Right cardiac atrium (tissue), 5 donors: Measurements from ENCODE around the gene FBXW4. TPM values are rescaled to one million over a fixed set of nuclear protein-coding genes. Genes with fewer than 3 reads are reported as not detected.

ENCODE experiments used
- ATAC-seq, 2 donors: fragments of 200-7000 bp; cut with Tn5 transposase; one replicate each; pipeline versions ENCODE4 v1.8.0 to v1.9.1; 2020; ENCODE audit warnings: moderate library complexity in 2 of 2, mild to moderate bottlenecking in 1 of 2
- DNase-seq, 3 donors: peaks; one replicate each; pipeline ENCODE4 v3.0.0-alpha.2; 2020
- H3K27ac ChIP-seq: one replicate; pipeline ENCODE4 v1.5.1; 2013; ENCODE audit warnings: mild to moderate bottlenecking, low read length, control low read depth, moderate library complexity
- H3K27me3 ChIP-seq: one replicate; pipeline ENCODE4 v1.6.1; 2013; ENCODE audit not compliant: control insufficient read depth, insufficient read depth
- H3K4me1 ChIP-seq: one replicate; pipeline ENCODE4 v1.6.1; 2013; ENCODE audit warnings: low read length; ENCODE audit not compliant: control insufficient read depth, insufficient read depth
- H3K4me3 ChIP-seq: one replicate; pipeline ENCODE4 v1.5.1; 2013; ENCODE audit warnings: low read length, control low read depth
- H3K9me3 ChIP-seq: one replicate; pipeline ENCODE4 v1.6.1; 2013; ENCODE audit warnings: low read length; ENCODE audit not compliant: control insufficient read depth
- WGBS: extraction: QIAGEN DNeasy Blood & Tissue Kit; methylation state at CpG from one replicate; pipeline ENCODE4 v1.1.7; 2013; 5-methylcytosine and 5-hydroxymethylcytosine counted together
- intact Hi-C, 4 donors: fragments of 100-400 bp; cut with DNase I; formaldehyde crosslinking; loops; one replicate each; pipeline versions ENCODE4 v1.11.0 to v1.14.0; 2022 to 2023
- polyA plus RNA-seq: library from polyadenylated mRNA; stranded (reverse); fragments of 200-250 nt; gene quantifications from one replicate; pipeline ENCODE4 v1.2.3, GENCODE V29; 2013
- total RNA-seq, 4 donors: library from RNA; stranded (reverse); fragmentation: NEBNext Ultra II Directional; extraction: Animal tissue kit (Norgen Biotek cat#: 25700); gene quantifications; one replicate each; pipeline ENCODE4 v1.2.1, GENCODE V29; 2021
- donor health status: healthy with polysubstance abuse.
- donor health status: DM: no; HTN: yes; CAD: no.
- donor health status: DM: no; HTN: no; CAD: no.
- donor health status: DM: no; HTN: yes; CAD: no; lungs with severe emphysema.
- donor health status: DM: yes; HTN: yes; CAD: no.

Gene FBXW4
- total and polyA plus RNA-seq, 5 donors: 81.8 to 144 (median 121) TPM

- H3K4me3 ChIP-seq: no peak overlapping the region
- WGBS: 92% methylated on average over 6 of the region's 6 CpGs
- H3K27ac ChIP-seq: no peak overlapping the region
- no peaks in the 10 kb centered on the region for H3K4me1 ChIP-seq
- ATAC-seq: no peak
- H3K27me3 ChIP-seq: no peaks in the 10 kb centered on the region
- no peak for DNase-seq
- intact Hi-C loops: no loop called here
- H3K9me3 ChIP-seq: no peaks in the 10 kb centered on the region
Measured at GRCh38 chr10:101720606-101721230, 25.7 kb upstream of the FBXW4 start.

GRCh38 chr10:101718690-101719275 is 23.8 kb upstream of the FBXW4 start:
- DNase-seq: no peak
- H3K4me1 ChIP-seq: no peaks in the 10 kb centered on the region
- WGBS: 91% methylated on average over 3 of the region's 3 CpGs
- no peak overlapping the region for H3K4me3 ChIP-seq
- intact Hi-C loops: no loop called here
- H3K27me3 ChIP-seq: no peaks in the 10 kb centered on the region
- no peaks in the 10 kb centered on the region for H3K9me3 ChIP-seq
- no peak overlapping the region for H3K27ac ChIP-seq
- no peak for ATAC-seq

DNA sequence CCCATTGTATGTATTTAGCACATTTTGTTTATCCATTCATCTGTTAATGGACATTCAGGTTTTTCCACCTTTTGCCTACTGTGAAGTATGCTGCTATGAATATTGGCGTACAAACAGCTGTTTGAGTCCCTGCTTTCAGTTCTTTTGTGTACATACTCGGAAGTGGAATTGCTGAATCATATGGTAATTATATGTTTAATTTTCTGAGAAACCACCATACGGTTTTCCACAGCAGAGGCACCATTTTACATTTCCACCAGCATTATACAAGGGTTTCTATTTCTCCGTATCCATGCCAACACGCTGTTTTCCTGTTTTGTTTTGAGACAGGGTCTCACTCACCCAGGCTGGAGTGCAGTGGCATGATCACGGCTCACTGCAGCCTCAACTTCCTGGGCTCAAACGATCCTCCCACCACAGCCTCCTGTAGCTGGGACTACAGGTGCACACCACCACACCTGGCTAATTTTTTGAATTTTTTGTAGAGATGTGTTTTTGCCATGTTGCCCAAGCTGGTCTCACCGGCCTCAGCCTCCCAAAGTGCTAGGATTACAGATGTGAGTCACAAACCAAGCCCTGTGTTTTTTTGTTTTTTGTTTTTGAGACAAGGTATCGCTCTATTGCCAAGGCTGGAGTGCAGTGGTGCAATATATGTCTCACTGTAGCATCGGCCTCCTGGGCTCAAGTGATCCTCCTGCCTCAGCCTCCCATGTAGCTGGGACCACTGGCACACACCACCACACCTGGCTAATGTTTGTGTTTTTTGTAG is 22.1 kb upstream of the FBXW4 start:
- intact Hi-C loops: no loop called here
- DNase-seq: no peak
- Histone ChIP-seq H3K9me3 (no peaks in the 10 kb centered on the region), H3K4me3 (no peak overlapping the region), H3K4me1 (no peaks in the 10 kb centered on the region), H3K27me3 (no peaks in the 10 kb centered on the region), H3K27ac (no peak overlapping the region)
- no peak for ATAC-seq
- WGBS: 84% methylated on average over 10 of the region's 10 CpGs

DNA sequence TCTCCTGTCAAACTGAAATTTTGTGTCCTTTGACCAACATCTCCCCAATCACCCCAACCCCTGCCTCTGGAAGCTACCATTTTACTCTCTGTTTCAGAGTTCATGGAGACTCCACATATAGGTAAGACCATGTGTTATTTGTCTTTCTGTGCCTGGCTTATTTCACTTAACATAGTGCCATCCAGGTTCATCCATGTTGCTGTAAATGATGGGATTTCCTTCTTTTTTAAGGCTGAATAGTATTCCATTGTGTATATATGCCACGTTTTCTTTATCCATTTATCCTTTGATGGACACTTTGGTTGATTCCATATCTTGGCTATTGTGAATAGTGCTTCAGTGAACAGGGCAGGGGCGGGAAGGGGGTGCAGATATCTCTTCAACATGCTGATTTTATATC is 18.0 kb upstream of the FBXW4 start:
- Histone ChIP-seq H3K4me1 (no peaks in the 10 kb centered on the region), H3K27me3 (no peaks in the 10 kb centered on the region), H3K27ac (no peak overlapping the region), H3K4me3 (no peak overlapping the region), H3K9me3 (no peaks in the 10 kb centered on the region)
- ATAC-seq: no peak
- DNase-seq: no peak
- WGBS: 76% methylated on average over 2 of the region's 2 CpGs
- intact Hi-C loops: no loop called here

DNA sequence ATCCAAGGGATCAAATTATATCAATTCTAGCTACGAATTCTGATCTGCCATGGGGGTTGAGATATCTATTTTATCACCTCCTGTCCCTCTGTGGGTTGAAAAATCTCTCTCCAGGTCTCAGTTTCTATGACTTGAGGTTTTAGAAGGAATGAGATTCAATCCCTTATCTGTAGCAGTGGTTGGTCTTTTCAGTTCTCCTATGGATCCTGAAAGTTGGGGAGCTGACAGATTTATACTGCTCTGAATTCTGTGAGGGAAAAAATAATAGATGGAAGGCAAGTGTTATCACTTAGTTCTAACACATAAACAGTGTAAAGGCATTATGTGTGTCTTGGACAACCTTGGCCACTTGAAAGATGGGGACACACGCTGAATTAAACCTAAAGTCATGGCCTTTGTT is 15.8 kb upstream of the FBXW4 start:
- H3K27ac ChIP-seq: no peak overlapping the region
- no peak overlapping the region for H3K4me3 ChIP-seq
- no peaks in the 10 kb centered on the region for H3K4me1 ChIP-seq
- ATAC-seq (no peak), DNase-seq (no peak)
- H3K27me3 ChIP-seq: no peaks in the 10 kb centered on the region
- 69% methylated on average over 2 of the region's 2 CpGs for WGBS
- no peaks in the 10 kb centered on the region for H3K9me3 ChIP-seq
- intact Hi-C loops: no loop called here

DNA sequence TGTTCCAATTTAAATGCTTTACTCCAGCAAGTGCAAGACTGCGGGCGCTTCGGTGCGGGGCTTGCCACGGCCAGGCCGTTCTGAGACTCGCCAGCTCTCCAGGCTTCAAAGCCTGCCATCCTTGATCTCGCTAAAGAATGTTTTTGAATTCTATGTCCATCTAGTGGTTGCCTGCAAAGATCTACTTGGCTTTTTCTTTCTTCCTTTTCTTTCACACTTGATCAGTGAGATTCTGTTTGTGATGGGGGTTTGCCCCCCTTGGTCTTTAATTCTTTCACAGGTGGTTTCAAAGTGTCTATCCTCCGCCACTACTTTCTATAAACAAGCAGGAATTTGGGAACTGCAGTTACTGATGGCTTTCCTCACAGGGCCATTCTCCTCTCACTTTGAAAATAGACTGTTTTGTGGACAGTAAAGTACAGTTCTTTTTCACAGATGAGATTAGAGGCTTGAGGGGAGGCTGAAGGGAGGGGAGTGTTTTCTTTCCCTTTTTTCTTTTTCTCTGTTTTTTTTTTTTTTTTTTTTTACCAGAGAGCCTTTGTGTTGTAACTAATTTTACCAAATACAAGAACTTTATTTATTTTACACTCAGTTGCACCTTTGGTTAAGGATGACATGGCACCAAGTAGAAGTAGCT is 15.2 kb upstream of the FBXW4 start:
- Histone ChIP-seq H3K27ac (no peak overlapping the region), H3K4me3 (no peak overlapping the region), H3K9me3 (no peaks in the 10 kb centered on the region), H3K27me3 (no peaks in the 10 kb centered on the region), H3K4me1 (no peaks in the 10 kb centered on the region)
- whole genome bisulfite sequencing: 24% methylated on average over 9 of the region's 9 CpGs
- DNase-seq (no peak), ATAC-seq (no peak)
- intact Hi-C loops: no loop called here

- WGBS: 59% methylated on average over 9 of the region's 9 CpGs
- H3K4me3 ChIP-seq: no peak overlapping the region
- no peaks in the 10 kb centered on the region for H3K9me3 ChIP-seq
- intact Hi-C loops: loop anchor here in 1 of 4 donors (10.0 kb wide), 1 partner anchor 95 kb away; no protein-coding TSS in a partner anchor
- no peaks in the 10 kb centered on the region for H3K27me3 ChIP-seq
- H3K4me1 ChIP-seq: no peaks in the 10 kb centered on the region
- DNase-seq: no peak
- no peak overlapping the region for H3K27ac ChIP-seq
- no peak for ATAC-seq
Measured at GRCh38 chr10:101709359-101710058, 14.5 kb upstream of the FBXW4 start.

GRCh38 chr10:101708870-101709269 is 13.9 kb upstream of the FBXW4 start:
- H3K27me3 ChIP-seq: no peaks in the 10 kb centered on the region
- H3K4me3 ChIP-seq: no peak overlapping the region
- H3K9me3 ChIP-seq: no peaks in the 10 kb centered on the region
- no peak overlapping the region for H3K27ac ChIP-seq
- intact Hi-C loops: loop anchor here in 1 of 4 donors (10.0 kb wide), 1 partner anchor 94 kb away; no protein-coding TSS in a partner anchor
- no peak for ATAC-seq
- H3K4me1 ChIP-seq: no peaks in the 10 kb centered on the region
- WGBS: 88% methylated on average over 2 of the region's 2 CpGs
- no peak for DNase-seq

DNA sequence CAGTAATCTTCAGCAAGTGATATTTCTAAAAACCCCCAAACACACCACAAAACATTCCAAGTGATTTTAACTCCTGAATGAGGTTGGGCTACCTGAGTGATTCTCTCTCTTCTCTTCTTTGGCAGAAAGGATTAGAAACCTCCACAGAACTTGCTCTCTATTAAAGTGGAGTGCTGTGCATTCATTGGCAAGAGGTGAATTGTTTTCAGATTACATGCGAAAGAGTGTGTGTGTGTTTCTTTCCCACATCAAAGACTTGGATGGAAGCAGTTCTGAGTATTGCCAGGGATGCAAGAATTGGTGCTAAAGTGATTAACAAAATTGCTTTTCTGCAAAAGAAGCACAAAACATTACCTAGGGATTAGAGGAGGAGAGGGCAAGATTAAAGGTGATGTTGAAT is 13.1 kb upstream of the FBXW4 start:
- WGBS: 72% methylated on average over 1 of the region's 1 CpG
- no peak for ATAC-seq

DNA sequence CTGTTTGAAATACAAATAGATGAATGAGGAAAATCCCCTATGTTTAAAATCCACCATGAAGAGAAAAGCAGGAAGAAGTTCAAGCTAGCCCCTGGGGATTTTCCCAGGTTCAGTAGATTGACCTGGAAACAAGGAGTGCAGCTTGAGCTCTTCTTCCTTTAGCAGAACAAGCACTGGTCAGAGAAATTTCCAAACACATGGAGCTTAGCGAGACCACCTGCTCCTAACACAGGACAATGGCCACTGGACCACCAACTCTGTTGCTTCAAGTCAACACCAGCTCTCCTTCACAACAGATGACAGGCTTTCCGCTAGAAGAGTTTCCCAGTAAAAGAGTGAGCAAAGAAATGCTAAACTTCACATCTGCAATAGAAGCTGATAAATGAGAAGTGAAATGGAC is 9.4 kb upstream of the FBXW4 start:
- 81% methylated on average over 2 of the region's 2 CpGs for WGBS
- DNase-seq (no peak), ATAC-seq (no peak)
- no peak overlapping the region for H3K4me3 ChIP-seq
- intact Hi-C loops: loop anchor here in 1 of 4 donors (10.0 kb wide), 1 partner anchor 90 kb away; no protein-coding TSS in a partner anchor
- H3K9me3 ChIP-seq: no peaks in the 10 kb centered on the region
- no peaks in the 10 kb centered on the region for H3K27me3 ChIP-seq
- no peaks in the 10 kb centered on the region for H3K4me1 ChIP-seq
- no peak overlapping the region for H3K27ac ChIP-seq

More for the DNA sequence above, 13.1 kb upstream of the FBXW4 start:
- DNase-seq: no peak
- intact Hi-C loops: loop anchor here in 1 of 4 donors (10.0 kb wide), 1 partner anchor 93 kb away; no protein-coding TSS in a partner anchor
- H3K4me3 ChIP-seq: no peak overlapping the region
- no peaks in the 10 kb centered on the region for H3K27me3 ChIP-seq
- no peaks in the 10 kb centered on the region for H3K4me1 ChIP-seq
- no peak overlapping the region for H3K27ac ChIP-seq
- H3K9me3 ChIP-seq: no peaks in the 10 kb centered on the region
